Gastrocnemius medialis (tissue), 4 donors: ENCODE measurements around the gene IL1A.

Experiments
- POLR2A ChIP-seq, 2 donors: fragments of 450-650 bp; IDR thresholded peaks; one replicate each; pipeline ENCODE4 v1.6.1; 2017; ENCODE audit warnings: antibody characterized with exemption in 2 of 2, mild to moderate bottlenecking in 2 of 2, moderate library complexity in 2 of 2
- TF ChIP-seq, protein P1 (sequence below), 5 experiments: fragments of 450-650 bp in 3 of 5; fragments of 200-600 bp in 2 of 5; sonication (generic) in 2 of 5; IDR thresholded peaks in 4 of 5; conservative IDR thresholded peaks in 1 of 5; 1 replicate in 4 of 5; 2 replicates in 1 of 5; pipeline ENCODE4 v1.5.1; 2016 to 2019; ENCODE audit warnings: antibody characterized with exemption in 5 of 5, mild to moderate bottlenecking in 3 of 5, moderate library complexity in 3 of 5

- TF ChIP-seq, protein P1, sequence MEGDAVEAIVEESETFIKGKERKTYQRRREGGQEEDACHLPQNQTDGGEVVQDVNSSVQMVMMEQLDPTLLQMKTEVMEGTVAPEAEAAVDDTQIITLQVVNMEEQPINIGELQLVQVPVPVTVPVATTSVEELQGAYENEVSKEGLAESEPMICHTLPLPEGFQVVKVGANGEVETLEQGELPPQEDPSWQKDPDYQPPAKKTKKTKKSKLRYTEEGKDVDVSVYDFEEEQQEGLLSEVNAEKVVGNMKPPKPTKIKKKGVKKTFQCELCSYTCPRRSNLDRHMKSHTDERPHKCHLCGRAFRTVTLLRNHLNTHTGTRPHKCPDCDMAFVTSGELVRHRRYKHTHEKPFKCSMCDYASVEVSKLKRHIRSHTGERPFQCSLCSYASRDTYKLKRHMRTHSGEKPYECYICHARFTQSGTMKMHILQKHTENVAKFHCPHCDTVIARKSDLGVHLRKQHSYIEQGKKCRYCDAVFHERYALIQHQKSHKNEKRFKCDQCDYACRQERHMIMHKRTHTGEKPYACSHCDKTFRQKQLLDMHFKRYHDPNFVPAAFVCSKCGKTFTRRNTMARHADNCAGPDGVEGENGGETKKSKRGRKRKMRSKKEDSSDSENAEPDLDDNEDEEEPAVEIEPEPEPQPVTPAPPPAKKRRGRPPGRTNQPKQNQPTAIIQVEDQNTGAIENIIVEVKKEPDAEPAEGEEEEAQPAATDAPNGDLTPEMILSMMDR (IDR thresholded peaks at IDR 0.05 in 4 of 5, conservative IDR thresholded peaks at IDR 0.05 in 1 of 5), result no peak
- TF ChIP-seq POLR2A (IDR thresholded peaks at IDR 0.05), result no peak
These were observed 50.8 kb downstream of the IL1A start for GRCh38 chr2:112733456-112733855.
